Motor neuron (in vitro differentiated cells): ENCODE results near the gene NLGN2. TPM values are rescaled to one million over a fixed set of nuclear protein-coding genes. Genes with fewer than 3 reads are reported as not detected.

Experiments used
- ATAC-seq, 8 experiments: fragments of 200-7000 bp; cut with Tn5 transposase; replicated peaks in 6 of 8; 2 replicates each; pipeline ENCODE4 v1.8.0; 2021; ENCODE audit warnings: mild to moderate bottlenecking in 8 of 8, moderate library complexity in 8 of 8
- H3K27ac ChIP-seq, 2 donors: fragments of 250-450 bp; sonication (Bioruptor Pico); 2 replicates each; pipeline ENCODE4 v1.9.0; 2021; ENCODE audit warnings: antibody characterized with exemption in 2 of 2, mild to moderate bottlenecking in 2 of 2, moderate library complexity in 1 of 2
- H3K4me1 ChIP-seq, 2 donors: fragments of 250-450 bp; sonication (Bioruptor Pico); replicated peaks in 1 of 2; 2 replicates each; pipeline ENCODE4 v1.6.1; 2021; ENCODE audit warnings: antibody characterized with exemption in 2 of 2, mild to moderate bottlenecking in 2 of 2, moderate library complexity in 1 of 2
- H3K4me3 ChIP-seq, 5 donors: fragments of 250-450 bp; sonication (Bioruptor Pico); 2 replicates each; pipeline ENCODE4 v1.9.0; 2021; ENCODE audit warnings: antibody characterized with exemption in 5 of 5, mild to moderate bottlenecking in 5 of 5, moderate library complexity in 4 of 5
- WGBS, 10 experiments: fragments of 450-650 bp; shearing (Covaris generic); methylation state at CpG; one replicate each; pipeline ENCODE4 v1.0.0; 2022; 5-methylcytosine and 5-hydroxymethylcytosine counted together
- in situ Hi-C, 9 experiments: fragments of 400-800 bp; cut with MboI; loops; one replicate each; pipeline ENCODE4 v1.15.0; 2021; ENCODE audit warnings: low sequenced_read_pairs in 9 of 9, low pct_unique_long_range_greater_than_20kb in 2 of 9; ENCODE audit not compliant: unreplicated experiment in 9 of 9
- total RNA-seq, 8 experiments: library from RNA; unstranded; fragments of 300-600 nt; gene quantifications; 2 replicates each; pipeline versions ENCODE4 v1.2.3 to v1.2.4, GENCODE V29; 2022

Gene NLGN2
- total RNA-seq, 8 experiments from 2014 or later = 3.7 to 27.8 (median 18.1) TPM

- in situ Hi-C loops = no loop called here
- Histone ChIP-seq H3K27ac (peak overlapping the region in 1 of 2 donors; percentile 28), H3K4me3 (peak overlapping the region in 1 of 5 donors; percentile 24), H3K4me1 (peaks cover 11 to 25% of the 10 kb centered on the region in 2 donors)
- peak in 5 of 8 experiments; percentile 0 to 74 (median 39) for ATAC-seq
- WGBS, 10 experiments = 18% methylated on average over 3 of the region's 16 CpGs; no CpG with 5 or more reads in 9 of the 10 experiments
These were observed 37.9 kb downstream of the NLGN2 start for GRCh38 chr17:7445619-7445968.

- ATAC-seq = no peak
- peaks cover 3 to 14% of the 10 kb centered on the region in 2 donors for H3K4me1 ChIP-seq
- no peak overlapping the region for H3K27ac ChIP-seq
- in situ Hi-C loops = no loop called here
- WGBS, 10 experiments = 67 to 100% (median 98%) methylated on average over 1 to 4 of the region's 7 CpGs; no CpG with 5 or more reads in 6 of the 10 experiments
- H3K4me3 ChIP-seq = no peak overlapping the region
These were observed 40.8 kb downstream of the NLGN2 start for GRCh38 chr17:7448461-7448860.

- H3K27ac ChIP-seq = no peak overlapping the region
- H3K4me3 ChIP-seq = no peak overlapping the region
- ATAC-seq = no peak
- peaks cover 0 to 5% of the 10 kb centered on the region in 2 donors for H3K4me1 ChIP-seq
- 43 to 100% (median 90%) methylated on average over 1 to 3 of the region's 3 CpGs; no CpG with 5 or more reads in 1 of the 10 experiments for WGBS, 10 experiments
- in situ Hi-C loops = no loop called here
These were observed 52.4 kb downstream of the NLGN2 start for GRCh38 chr17:7459961-7460545.

GRCh38 chr17:7460850-7461660, 53.4 kb downstream of the NLGN2 start:
- in situ Hi-C loops = no loop called here
- 80 to 100% (median 94%) methylated on average over 1 to 6 of the region's 7 CpGs; no CpG with 5 or more reads in 1 of the 10 experiments for WGBS, 10 experiments
- peaks cover 0 to 3% of the 10 kb centered on the region in 2 donors for H3K4me1 ChIP-seq
- H3K4me3 ChIP-seq = no peak overlapping the region
- no peak for ATAC-seq
- no peak overlapping the region for H3K27ac ChIP-seq

GRCh38 chr17:7462474-7463371, 55.1 kb downstream of the NLGN2 start:
- 40 to 100% (median 95%) methylated on average over 1 to 6 of the region's 44 CpGs; no CpG with 5 or more reads in 5 of the 10 experiments for WGBS, 10 experiments
- Histone ChIP-seq H3K27ac (no peak overlapping the region), H3K4me1 (peaks cover 5 to 8% of the 10 kb centered on the region in 2 donors), H3K4me3 (no peak overlapping the region)
- peak in 5 of 8 experiments; percentile 49 to 62 (median 57) for ATAC-seq
- in situ Hi-C loops = no loop called here

- Histone ChIP-seq H3K4me3 (no peak overlapping the region), H3K4me1 (peaks cover 7 to 11% of the 10 kb centered on the region in 2 donors), H3K27ac (no peak overlapping the region)
- WGBS, 10 experiments = 92 to 100% (median 97%) methylated on average over 2 to 3 of the region's 14 CpGs; no CpG with 5 or more reads in 6 of the 10 experiments
- ATAC-seq = peak in 4 of 8 experiments; percentile 17 to 36 (median 30)
- in situ Hi-C loops = no loop called here
These were observed 55.8 kb downstream of the NLGN2 start for GRCh38 chr17:7463372-7463846.

- WGBS, 10 experiments = 76 to 100% (median 94%) methylated on average over 2 to 8 of the region's 9 CpGs; no CpG with 5 or more reads in 5 of the 10 experiments
- Histone ChIP-seq H3K4me3 (no peak overlapping the region), H3K27ac (no peak overlapping the region), H3K4me1 (peaks cover 7 to 11% of the 10 kb centered on the region in 2 donors)
- ATAC-seq = peak in 1 of 8 experiments; percentile 3
- in situ Hi-C loops = no loop called here
These were observed 56.4 kb downstream of the NLGN2 start for GRCh38 chr17:7464081-7464480.

- 80 to 100% (median 100%) methylated on average over 1 to 3 of the region's 33 CpGs; no CpG with 5 or more reads in 5 of the 10 experiments for whole genome bisulfite sequencing, 10 experiments
- in situ Hi-C loops = no loop called here
- no peak overlapping the region for H3K27ac ChIP-seq
- H3K4me1 ChIP-seq = peaks cover 7 to 11% of the 10 kb centered on the region in 2 donors
- no peak overlapping the region for H3K4me3 ChIP-seq
- peak in 2 of 8 experiments; percentile 8 to 10 for ATAC-seq
These were observed 58.1 kb downstream of the NLGN2 start for GRCh38 chr17:7465597-7466275.

GRCh38 chr17:7466318-7466638, 58.6 kb downstream of the NLGN2 start:
- ATAC-seq = no peak
- H3K4me1 ChIP-seq = peaks cover 7 to 11% of the 10 kb centered on the region in 2 donors
- no CpG with 5 or more reads among the region's 9 CpGs for WGBS, 10 experiments
- no peak overlapping the region for H3K4me3 ChIP-seq
- H3K27ac ChIP-seq = no peak overlapping the region
- in situ Hi-C loops = no loop called here

- ATAC-seq = peak in 1 of 8 experiments; percentile 38
- Histone ChIP-seq H3K4me3 (no peak overlapping the region), H3K4me1 (peaks cover 7 to 11% of the 10 kb centered on the region in 2 donors), H3K27ac (peak overlapping the region in 1 of 2 donors; percentile 36)
- in situ Hi-C loops = no loop called here
- 60 to 100% (median 84%) methylated on average over 1 to 5 of the region's 16 CpGs; no CpG with 5 or more reads in 4 of the 10 experiments for WGBS, 10 experiments
These were observed 59.1 kb downstream of the NLGN2 start for GRCh38 chr17:7466639-7467341.

- H3K27ac ChIP-seq = no peak overlapping the region
- in situ Hi-C loops = no loop called here
These were observed 59.9 kb downstream of the NLGN2 start for GRCh38 chr17:7467498-7467897.

GRCh38 chr17:7468290-7468689, 60.6 kb downstream of the NLGN2 start:
- ATAC-seq = no peak
- H3K4me1 ChIP-seq = peaks cover 7 to 11% of the 10 kb centered on the region in 2 donors
- in situ Hi-C loops = no loop called here
- WGBS, 10 experiments = 85 to 100% (median 93%) methylated on average over 2 to 7 of the region's 11 CpGs; no CpG with 5 or more reads in 3 of the 10 experiments
- no peak overlapping the region for H3K27ac ChIP-seq
- no peak overlapping the region for H3K4me3 ChIP-seq

More at GRCh38 chr17:7467498-7467897, 59.9 kb downstream of the NLGN2 start:
- H3K4me1 ChIP-seq = peaks cover 7 to 11% of the 10 kb centered on the region in 2 donors
- no peak overlapping the region for H3K4me3 ChIP-seq
- ATAC-seq = no peak
- WGBS, 10 experiments = 44 to 100% (median 81%) methylated on average over 1 to 3 of the region's 3 CpGs; no CpG with 5 or more reads in 4 of the 10 experiments
